ENCODE measurements around the gene DHX38.
"Not testable (repeated sequence)": the region's sequence is repeated elsewhere in the genome, so short reads cannot be mapped to it uniquely, and the experiment has no call there.

The DHX38 gene

DNA sequence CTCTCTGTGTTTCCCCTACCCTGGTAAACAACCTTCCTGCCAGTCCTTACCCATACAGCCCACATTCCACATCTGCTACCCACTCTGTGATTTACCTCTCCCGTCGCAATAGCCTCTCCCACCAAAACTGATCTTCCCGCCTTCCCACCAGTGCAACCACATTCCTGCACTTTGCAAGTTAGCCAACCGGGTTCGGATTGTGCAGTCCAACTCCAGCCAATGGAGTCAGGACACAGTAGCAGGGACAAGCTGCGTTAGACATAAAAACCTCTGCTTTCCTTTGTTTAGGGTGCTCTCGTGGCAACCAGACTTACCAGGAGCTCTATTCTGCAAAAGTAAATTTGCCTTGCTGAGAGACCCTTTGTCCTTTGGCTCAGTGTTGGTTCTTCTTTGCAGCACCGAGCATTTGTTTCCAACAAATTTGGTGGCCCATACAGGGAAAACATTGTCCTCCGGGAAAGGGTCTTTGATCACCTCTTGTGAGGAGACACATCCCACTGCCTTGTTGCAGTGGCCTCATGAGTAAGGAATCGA is 29.2 kb upstream of the DHX38 start:
- no peaks in the 10 kb centered on the region for H3K36me3 ChIP-seq (ENCODE audit: control insufficient read depth, insufficient read depth, low read length)
- TF ChIP-seq, protein P1, sequence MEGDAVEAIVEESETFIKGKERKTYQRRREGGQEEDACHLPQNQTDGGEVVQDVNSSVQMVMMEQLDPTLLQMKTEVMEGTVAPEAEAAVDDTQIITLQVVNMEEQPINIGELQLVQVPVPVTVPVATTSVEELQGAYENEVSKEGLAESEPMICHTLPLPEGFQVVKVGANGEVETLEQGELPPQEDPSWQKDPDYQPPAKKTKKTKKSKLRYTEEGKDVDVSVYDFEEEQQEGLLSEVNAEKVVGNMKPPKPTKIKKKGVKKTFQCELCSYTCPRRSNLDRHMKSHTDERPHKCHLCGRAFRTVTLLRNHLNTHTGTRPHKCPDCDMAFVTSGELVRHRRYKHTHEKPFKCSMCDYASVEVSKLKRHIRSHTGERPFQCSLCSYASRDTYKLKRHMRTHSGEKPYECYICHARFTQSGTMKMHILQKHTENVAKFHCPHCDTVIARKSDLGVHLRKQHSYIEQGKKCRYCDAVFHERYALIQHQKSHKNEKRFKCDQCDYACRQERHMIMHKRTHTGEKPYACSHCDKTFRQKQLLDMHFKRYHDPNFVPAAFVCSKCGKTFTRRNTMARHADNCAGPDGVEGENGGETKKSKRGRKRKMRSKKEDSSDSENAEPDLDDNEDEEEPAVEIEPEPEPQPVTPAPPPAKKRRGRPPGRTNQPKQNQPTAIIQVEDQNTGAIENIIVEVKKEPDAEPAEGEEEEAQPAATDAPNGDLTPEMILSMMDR (IDR thresholded peaks at IDR 0.05; ENCODE audit: insufficient read depth, low read length, poor library complexity, severe bottlenecking), result no peak
- H3K27me3 ChIP-seq (replicated peaks; ENCODE audit: control insufficient read depth, insufficient read depth, low read length), result no peaks in the 10 kb centered on the region
- no peak overlapping the region for H3K4me3 ChIP-seq (replicated peaks; ENCODE audit: low read depth, low read length)
- DNase-seq (ENCODE audit: extremely low read depth, insufficient read length), result no peak

DNA sequence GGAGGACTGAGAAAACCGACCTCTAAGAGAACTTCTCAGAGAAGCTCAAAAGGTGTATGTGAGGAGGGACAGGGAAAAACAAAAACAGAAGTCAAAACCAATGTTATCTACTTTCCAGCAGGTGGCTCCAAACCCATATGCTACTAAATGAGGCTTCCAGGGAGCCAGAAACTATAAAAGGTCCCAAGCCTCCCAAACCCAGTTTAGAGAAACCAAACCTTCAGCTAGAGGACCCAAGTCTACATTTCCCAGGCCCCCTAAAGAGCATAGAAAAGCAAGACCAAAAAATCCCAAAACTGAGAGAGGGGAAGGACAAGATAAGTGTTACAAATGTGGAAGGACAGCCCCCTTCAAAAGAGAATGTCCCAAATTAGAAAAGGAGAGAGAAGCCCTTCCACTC is 26.9 kb upstream of the DHX38 start:
- H3K4me3 ChIP-seq (replicated peaks; ENCODE audit: low read depth, low read length), result no peak overlapping the region
- no peaks in the 10 kb centered on the region for H3K36me3 ChIP-seq (ENCODE audit: control insufficient read depth, insufficient read depth, low read length)
- no peak for DNase-seq (ENCODE audit: extremely low read depth, insufficient read length)
- TF ChIP-seq, protein P1 (IDR thresholded peaks at IDR 0.05; ENCODE audit: insufficient read depth, low read length, poor library complexity, severe bottlenecking), result peak; percentile 58
- H3K27me3 ChIP-seq (replicated peaks; ENCODE audit: control insufficient read depth, insufficient read depth, low read length), result no peaks in the 10 kb centered on the region

DNA sequence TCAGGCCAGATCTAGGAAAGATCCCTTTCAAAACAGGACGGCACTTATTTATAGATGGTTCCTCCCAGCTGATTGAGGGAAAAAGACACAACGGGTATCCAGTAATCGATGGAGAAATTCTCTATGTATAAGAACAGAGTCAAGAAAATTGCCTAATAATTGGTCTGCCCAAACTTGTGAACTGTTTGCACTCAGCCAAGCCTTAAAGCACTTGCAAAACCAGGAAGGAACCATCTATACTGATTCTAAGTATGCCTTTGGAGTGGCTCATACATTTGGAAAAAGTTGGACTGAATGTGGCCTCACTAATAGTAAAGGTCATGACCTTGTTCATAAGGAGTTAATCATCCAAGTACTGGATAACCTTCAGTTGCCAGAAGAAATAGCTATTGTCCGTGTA is 24.7 kb upstream of the DHX38 start:
- no peak for DNase-seq (ENCODE audit: extremely low read depth, insufficient read length)
- no peak overlapping the region for H3K4me3 ChIP-seq (replicated peaks; ENCODE audit: low read depth, low read length)
- TF ChIP-seq, protein P1 (IDR thresholded peaks at IDR 0.05; ENCODE audit: insufficient read depth, low read length, poor library complexity, severe bottlenecking), result no peak

DNA sequence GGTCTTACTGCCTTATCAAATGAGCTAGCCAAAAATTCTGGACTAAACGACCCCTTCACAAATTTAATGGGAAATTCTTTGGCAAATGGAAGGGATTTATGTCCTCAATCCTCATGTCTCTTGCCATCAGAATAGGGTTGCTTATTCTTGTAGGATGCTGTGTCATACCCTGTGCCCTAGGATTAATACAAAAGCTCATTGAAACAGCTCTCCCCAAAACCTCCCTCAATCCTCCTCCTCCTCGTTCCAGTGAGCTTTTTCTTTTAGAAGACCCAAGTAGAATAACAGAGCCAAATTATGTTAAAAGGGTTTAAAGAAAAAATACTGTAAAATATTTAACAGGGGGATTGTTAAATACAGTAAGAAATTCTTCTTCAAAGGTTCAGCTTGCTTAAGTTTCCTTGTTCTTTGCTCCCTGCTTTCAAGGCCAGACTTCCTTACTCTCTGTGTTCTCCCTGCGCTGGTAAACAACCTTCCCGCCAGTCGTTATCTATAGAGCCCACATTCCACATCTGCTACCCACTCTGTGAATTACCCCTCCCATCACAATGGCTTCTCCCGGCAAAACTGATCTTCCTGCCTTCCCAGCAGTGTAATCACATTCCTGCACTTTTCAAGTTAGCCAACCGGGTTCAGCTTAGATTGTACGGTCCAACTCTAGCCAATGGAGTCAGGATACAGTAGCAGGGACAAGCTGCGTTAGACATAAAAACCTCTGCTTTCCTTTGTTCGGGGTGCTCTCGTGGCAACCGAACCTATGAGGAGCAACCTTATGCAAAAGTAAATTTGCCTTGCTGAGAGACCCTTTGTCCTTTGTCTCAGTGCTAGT is 20.9 kb upstream of the DHX38 start:
- Histone ChIP-seq H3K4me3 (replicated peaks; ENCODE audit: low read depth, low read length) (no peak overlapping the region), H3K27me3 (replicated peaks; ENCODE audit: control insufficient read depth, insufficient read depth, low read length) (no peaks in the 10 kb centered on the region), H3K36me3 (ENCODE audit: control insufficient read depth, insufficient read depth, low read length) (no peaks in the 10 kb centered on the region)
- no peak for DNase-seq (ENCODE audit: extremely low read depth, insufficient read length)
- TF ChIP-seq, protein P1 (IDR thresholded peaks at IDR 0.05; ENCODE audit: insufficient read depth, low read length, poor library complexity, severe bottlenecking), result no peak

More for the DNA sequence above, 24.7 kb upstream of the DHX38 start:
- Histone ChIP-seq H3K36me3 (ENCODE audit: control insufficient read depth, insufficient read depth, low read length) (no peaks in the 10 kb centered on the region), H3K27me3 (replicated peaks; ENCODE audit: control insufficient read depth, insufficient read depth, low read length) (no peaks in the 10 kb centered on the region)

DNA sequence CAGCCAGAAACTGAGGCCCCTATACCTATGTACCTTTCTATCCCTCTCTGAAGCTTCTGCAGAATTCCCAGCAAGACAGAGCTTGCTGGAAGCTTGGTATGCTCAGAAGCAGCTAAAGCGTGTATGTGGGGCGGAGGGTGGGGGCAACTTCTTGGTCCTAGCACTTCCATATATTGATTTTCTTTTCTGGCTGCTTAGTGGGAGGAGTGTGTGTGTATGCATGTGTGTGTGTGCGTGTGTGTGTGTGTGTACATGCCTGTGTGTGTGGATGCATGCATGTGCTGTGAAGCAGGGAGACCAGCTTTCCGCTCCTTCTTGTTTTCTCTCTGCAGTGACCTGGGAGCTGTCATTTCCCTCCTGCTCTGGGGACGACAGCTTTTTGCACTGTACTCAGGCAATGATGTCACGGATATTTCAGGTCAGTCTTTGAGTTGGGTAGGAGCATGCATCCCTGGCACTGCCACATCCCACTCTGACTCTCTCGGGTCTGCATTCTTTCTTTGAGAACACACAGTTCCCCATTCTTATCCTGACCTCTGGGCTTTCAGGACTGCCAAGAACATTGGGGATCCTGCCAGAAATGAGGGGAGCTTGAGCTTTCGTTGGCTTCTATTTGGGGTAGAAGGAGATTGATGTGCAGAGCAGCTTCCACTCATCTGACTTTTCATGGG is 20.0 kb upstream of the DHX38 start:
- no peak for DNase-seq (ENCODE audit: extremely low read depth, insufficient read length)

DNA sequence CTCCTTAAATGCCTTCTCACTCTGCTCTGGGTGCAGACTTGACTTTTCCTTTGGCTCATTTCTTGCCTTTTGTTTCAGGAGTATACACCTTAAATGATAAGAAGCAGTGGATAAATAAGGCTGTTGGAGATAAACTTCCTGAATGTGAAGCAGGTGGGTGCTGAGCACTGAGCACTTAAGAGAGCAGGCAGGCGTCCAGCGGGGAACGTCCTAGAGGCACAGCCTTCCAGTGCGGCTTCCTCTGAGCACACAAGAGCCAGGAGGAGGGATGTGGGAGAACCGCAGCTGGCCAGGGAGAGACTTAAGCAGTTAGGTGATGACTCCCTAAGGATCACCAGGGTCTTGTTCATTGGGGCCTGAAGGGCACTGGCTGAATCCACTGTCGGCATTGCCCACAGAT is 18.6 kb upstream of the DHX38 start:
- not testable (repeated sequence) for H3K4me3 ChIP-seq (replicated peaks; ENCODE audit: low read depth, low read length); DNase-seq (ENCODE audit: extremely low read depth, insufficient read length); H3K36me3 ChIP-seq (ENCODE audit: control insufficient read depth, insufficient read depth, low read length); H3K27me3 ChIP-seq (replicated peaks; ENCODE audit: control insufficient read depth, insufficient read depth, low read length)

More for the DNA sequence above, 20.0 kb upstream of the DHX38 start:
- Histone ChIP-seq H3K4me3 (replicated peaks; ENCODE audit: low read depth, low read length) (no peak overlapping the region), H3K36me3 (ENCODE audit: control insufficient read depth, insufficient read depth, low read length) (no peaks in the 10 kb centered on the region), H3K27me3 (replicated peaks; ENCODE audit: control insufficient read depth, insufficient read depth, low read length) (no peaks in the 10 kb centered on the region)
- TF ChIP-seq, protein P1 (IDR thresholded peaks at IDR 0.05; ENCODE audit: insufficient read depth, low read length, poor library complexity, severe bottlenecking), result no peak

DNA sequence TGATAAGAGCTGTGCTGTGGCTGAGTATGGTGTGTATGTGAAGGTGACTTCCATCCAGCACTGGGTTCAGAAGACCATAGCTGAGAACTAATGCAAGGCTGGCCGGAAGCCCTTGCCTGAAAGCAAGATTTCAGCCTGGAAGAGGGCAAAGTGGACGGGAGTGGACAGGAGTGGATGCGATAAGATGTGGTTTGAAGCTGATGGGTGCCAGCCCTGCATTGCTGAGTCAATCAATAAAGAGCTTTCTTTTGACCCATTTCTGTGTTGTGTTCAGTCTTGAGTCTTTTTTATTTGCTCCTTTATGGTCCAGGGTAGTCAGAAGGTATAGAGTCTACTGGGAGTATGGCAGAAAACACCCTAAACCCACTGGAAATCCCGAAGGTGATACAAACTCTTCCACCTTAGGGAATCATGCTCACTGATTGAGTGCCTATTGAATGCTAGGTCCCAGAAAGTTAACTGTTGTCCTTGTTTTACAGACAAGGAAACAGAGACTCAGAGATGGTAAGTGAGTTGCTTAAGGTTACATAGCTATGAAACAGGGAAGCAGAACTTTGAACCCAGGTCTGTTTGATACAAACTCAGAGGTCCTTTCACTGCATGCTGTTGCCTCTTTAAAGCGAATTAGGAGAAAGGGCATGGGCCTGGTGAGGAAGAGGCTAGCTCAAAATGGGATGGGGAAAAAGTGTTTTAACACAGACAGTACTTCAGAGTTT is 16.5 kb upstream of the DHX38 start:
- not testable (repeated sequence) for H3K4me3 ChIP-seq (replicated peaks; ENCODE audit: low read depth, low read length); H3K27me3 ChIP-seq (replicated peaks; ENCODE audit: control insufficient read depth, insufficient read depth, low read length); H3K36me3 ChIP-seq (ENCODE audit: control insufficient read depth, insufficient read depth, low read length); DNase-seq (ENCODE audit: extremely low read depth, insufficient read length)

All from GM06990 (cell line).